Endodermal cell (in vitro differentiated cells): Measurements from ENCODE around the gene BRD3OS. TPM values are rescaled to one million over a fixed set of nuclear protein-coding genes. Genes with fewer than 3 reads are reported as not detected.

ENCODE experiments used
- DNase-seq: peaks from one replicate; pipeline ENCODE4 v3.0.0-alpha.2; 2017
- H3K27ac ChIP-seq: 2 replicates; pipeline ENCODE4 v1.5.1; 2013; ENCODE audit warnings: mild to moderate bottlenecking, low read depth, low read length, moderate library complexity
- H3K27me3 ChIP-seq: 2 replicates; pipeline ENCODE4 v1.6.1; 2013; ENCODE audit warnings: mild to moderate bottlenecking, low read length, moderate library complexity; ENCODE audit not compliant: insufficient read depth, control insufficient read depth, poor library complexity, severe bottlenecking
- H3K36me3 ChIP-seq: 2 replicates; pipeline ENCODE4 v1.7.0; 2013; ENCODE audit warnings: mild to moderate bottlenecking, low read length, moderate library complexity; ENCODE audit not compliant: control insufficient read depth, insufficient read depth
- H3K4me1 ChIP-seq: one replicate; pipeline ENCODE4 v1.7.0; 2013; ENCODE audit warnings: low read length; ENCODE audit not compliant: control insufficient read depth, insufficient read depth
- H3K4me3 ChIP-seq: 2 replicates; pipeline ENCODE4 v1.5.1; 2013; ENCODE audit warnings: mild to moderate bottlenecking, low read length, moderate library complexity
- H3K9ac ChIP-seq: 2 replicates; pipeline ENCODE4 v1.6.1; 2013; ENCODE audit warnings: mild to moderate bottlenecking, low read length, moderate library complexity; ENCODE audit not compliant: poor library complexity, severe bottlenecking; ENCODE audit errors: extremely low read depth
- H3K9me3 ChIP-seq: 2 replicates; pipeline ENCODE4 v1.6.1; 2013; ENCODE audit warnings: mild to moderate bottlenecking, low read length, moderate library complexity; ENCODE audit not compliant: control insufficient read depth
- H3K27ac Mint-ChIP-seq: 2 replicates; pipeline ENCODE4 v1.8.0; 2020; ENCODE audit warnings: mixed read lengths
- H3K27me3 Mint-ChIP-seq: 2 replicates; pipeline ENCODE4 v1.8.0; 2021; ENCODE audit warnings: mild to moderate bottlenecking, mixed read lengths; ENCODE audit not compliant: insufficient read depth
- H3K36me3 Mint-ChIP-seq: 2 replicates; pipeline ENCODE4 v1.8.0; 2020; ENCODE audit warnings: low read depth, mixed read lengths
- H3K4me1 Mint-ChIP-seq: 2 replicates; pipeline ENCODE4 v1.8.0; 2020; ENCODE audit warnings: mixed read lengths
- H3K4me3 Mint-ChIP-seq: 2 replicates; pipeline ENCODE4 v1.8.0; 2020; ENCODE audit warnings: mild to moderate bottlenecking, moderate library complexity, mixed read lengths
- H3K9me3 Mint-ChIP-seq: 2 replicates; pipeline ENCODE4 v1.8.0; 2020; ENCODE audit warnings: mild to moderate bottlenecking, mixed read lengths
- WGBS, 2 experiments: methylation state at CpG; one replicate each; pipeline versions ENCODE4 v1.1.5 to v1.1.7; 2013; ENCODE audit warnings: missing lambda C conversion rate in 2 of 2, mixed read lengths in 1 of 2; ENCODE audit not compliant: insufficient coverage in 1 of 2, insufficient read length in 1 of 2; 5-methylcytosine and 5-hydroxymethylcytosine counted together
- total RNA-seq, 2 donors: library from RNA; stranded (reverse); fragmentation: NEBNext Ultra II Directional in 1 of 2; extraction: Animal tissue kit (Norgen Biotek cat#: 25700) in 1 of 2; gene quantifications; 2 replicates in 1 of 2; 3 replicates in 1 of 2; pipeline ENCODE4 v1.2.1, GENCODE V29; 2021
- TF ChIP-seq, protein P1 (sequence below): fragments of 200-600 bp; sonication (generic); conservative IDR thresholded peaks from 2 replicates; pipeline ENCODE4 v1.5.0; 2021; ENCODE audit warnings: antibody characterized with exemption, mild to moderate bottlenecking

BRD3OS gene
- total RNA-seq, 2 donors from 2014 or later, result 19.0 to 26.5 TPM

DNA sequence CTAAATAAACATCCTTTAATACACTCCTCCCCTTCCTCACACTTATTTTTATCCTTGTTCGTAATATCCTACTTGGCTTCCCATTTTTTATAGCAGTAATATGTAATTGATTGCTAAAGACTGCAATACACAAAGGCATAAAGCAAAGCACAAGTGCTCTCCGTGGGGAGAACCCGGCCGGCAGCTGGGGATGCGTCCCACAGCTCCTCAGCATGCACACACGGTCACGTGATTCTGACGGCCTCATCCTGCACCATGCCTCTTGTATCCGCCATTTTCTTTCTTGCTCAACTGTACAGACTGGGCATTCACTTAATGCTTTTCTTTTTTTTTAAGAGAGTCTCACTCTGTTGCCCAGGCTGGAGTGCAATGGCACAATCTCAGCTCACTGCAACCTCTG, 2.8 kb downstream of the BRD3OS start:
- Histone ChIP-seq H3K36me3 (peaks cover 14% of the 10 kb centered on the region), H3K9me3 (no peaks in the 10 kb centered on the region), H3K4me1 (no peaks in the 10 kb centered on the region), H3K27me3 (no peaks in the 10 kb centered on the region), H3K9ac (no peak overlapping the region), H3K4me3 (no peak overlapping the region), H3K27ac (no peak overlapping the region)
- Mint-ChIP-seq H3K9me3 (no peaks in the 10 kb centered on the region), H3K36me3 (peaks cover 23% of the 10 kb centered on the region), H3K4me1 (peaks cover 2% of the 10 kb centered on the region), H3K27ac (no peak overlapping the region), H3K4me3 (no peak overlapping the region), H3K27me3 (no peaks in the 10 kb centered on the region)
- TF ChIP-seq, protein P1, sequence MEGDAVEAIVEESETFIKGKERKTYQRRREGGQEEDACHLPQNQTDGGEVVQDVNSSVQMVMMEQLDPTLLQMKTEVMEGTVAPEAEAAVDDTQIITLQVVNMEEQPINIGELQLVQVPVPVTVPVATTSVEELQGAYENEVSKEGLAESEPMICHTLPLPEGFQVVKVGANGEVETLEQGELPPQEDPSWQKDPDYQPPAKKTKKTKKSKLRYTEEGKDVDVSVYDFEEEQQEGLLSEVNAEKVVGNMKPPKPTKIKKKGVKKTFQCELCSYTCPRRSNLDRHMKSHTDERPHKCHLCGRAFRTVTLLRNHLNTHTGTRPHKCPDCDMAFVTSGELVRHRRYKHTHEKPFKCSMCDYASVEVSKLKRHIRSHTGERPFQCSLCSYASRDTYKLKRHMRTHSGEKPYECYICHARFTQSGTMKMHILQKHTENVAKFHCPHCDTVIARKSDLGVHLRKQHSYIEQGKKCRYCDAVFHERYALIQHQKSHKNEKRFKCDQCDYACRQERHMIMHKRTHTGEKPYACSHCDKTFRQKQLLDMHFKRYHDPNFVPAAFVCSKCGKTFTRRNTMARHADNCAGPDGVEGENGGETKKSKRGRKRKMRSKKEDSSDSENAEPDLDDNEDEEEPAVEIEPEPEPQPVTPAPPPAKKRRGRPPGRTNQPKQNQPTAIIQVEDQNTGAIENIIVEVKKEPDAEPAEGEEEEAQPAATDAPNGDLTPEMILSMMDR, result no peak
- WGBS, 2 experiments, result 91 to 94% methylated on average over 9 of the region's 9 CpGs
- DNase-seq, result no peak

DNA sequence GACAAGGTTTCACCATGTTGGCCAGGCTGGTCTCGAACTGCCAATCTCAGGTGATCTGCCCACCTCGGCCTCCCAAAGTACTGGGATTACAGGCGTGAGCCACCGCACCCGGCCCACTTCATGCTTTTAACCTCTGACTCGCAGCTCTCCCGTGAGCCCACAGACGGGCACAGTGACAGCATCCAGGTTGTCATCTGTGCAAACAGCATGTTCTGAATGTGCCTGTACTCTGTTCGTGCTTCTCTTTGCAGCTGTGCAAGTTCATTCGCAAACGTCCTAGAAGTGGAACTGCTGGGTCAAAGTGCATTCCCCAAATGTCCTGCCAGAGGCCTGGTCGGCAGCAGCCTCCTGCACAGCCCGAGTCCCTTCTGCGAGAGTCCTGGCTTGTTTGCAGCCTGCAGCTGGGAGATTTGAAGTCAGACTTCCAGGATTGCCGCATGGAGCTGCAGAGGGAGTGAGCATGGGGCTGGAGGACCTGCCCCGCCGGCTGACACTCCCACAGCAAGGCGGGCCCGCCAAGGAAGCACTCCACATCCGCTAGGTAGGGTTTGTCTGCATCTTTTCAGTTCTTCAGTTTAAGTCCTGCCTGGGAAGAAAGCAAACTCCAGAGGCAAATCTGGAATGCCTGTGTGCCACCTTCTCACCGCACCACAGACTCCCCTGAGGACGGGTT, 3.4 kb downstream of the BRD3OS start:
- Histone ChIP-seq H3K4me1 (no peaks in the 10 kb centered on the region), H3K27ac (peak overlapping the region; percentile 24), H3K4me3 (no peak overlapping the region), H3K27me3 (no peaks in the 10 kb centered on the region), H3K9ac (no peak overlapping the region), H3K9me3 (no peaks in the 10 kb centered on the region), H3K36me3 (peaks cover 21% of the 10 kb centered on the region)
- WGBS, 2 experiments, result 92 to 97% methylated on average over 16 to 22 of the region's 22 CpGs
- Mint-ChIP-seq H3K27me3 (no peaks in the 10 kb centered on the region), H3K36me3 (peaks cover 29% of the 10 kb centered on the region), H3K9me3 (no peaks in the 10 kb centered on the region), H3K4me1 (peaks cover 2% of the 10 kb centered on the region), H3K27ac (peak overlapping the region; percentile 55), H3K4me3 (no peak overlapping the region)
- DNase-seq, result no peak
- TF ChIP-seq, protein P1, result no peak

- 96 to 97% methylated on average over 19 to 21 of the region's 21 CpGs for WGBS, 2 experiments
- TF ChIP-seq, protein P1, result no peak
- H3K27me3 ChIP-seq, result no peaks in the 10 kb centered on the region
- peaks cover 29% of the 10 kb centered on the region for H3K36me3 ChIP-seq
- H3K9me3 Mint-ChIP-seq, result no peaks in the 10 kb centered on the region
- H3K9me3 ChIP-seq, result no peaks in the 10 kb centered on the region
- no peaks in the 10 kb centered on the region for H3K27me3 Mint-ChIP-seq
- H3K27ac ChIP-seq, result no peak overlapping the region
- H3K36me3 Mint-ChIP-seq, result peaks cover 34% of the 10 kb centered on the region
- no peak overlapping the region for H3K4me3 Mint-ChIP-seq
- no peak overlapping the region for H3K4me3 ChIP-seq
- no peaks in the 10 kb centered on the region for H3K4me1 ChIP-seq
- no peak for DNase-seq
- H3K27ac Mint-ChIP-seq, result no peak overlapping the region
- peaks cover 2% of the 10 kb centered on the region for H3K4me1 Mint-ChIP-seq
- H3K9ac ChIP-seq, result no peak overlapping the region
Measured at GRCh38 chr9:134029248-134030226, 4.3 kb downstream of the BRD3OS start.
